Measurements from ENCODE around the gene SLC29A4. TPM values are rescaled to one million over a fixed set of nuclear protein-coding genes. Genes with fewer than 3 reads are reported as not detected.

The SLC29A4 gene
- total and polyA plus RNA-seq, 2 of the 4 experiments (the other 2 are of a cell fraction) = 2.3 to 7.6 TPM

- no peak for ATAC-seq (ENCODE audit: low read depth)
- Histone ChIP-seq H2BK15ac (ENCODE audit: low read depth, low read length) (no peak overlapping the region), H3K9me3 (ENCODE audit: control insufficient read depth, insufficient read depth, low read length) (peaks cover 5% of the 10 kb centered on the region; the same call in 1 of the 2 replicates), H3K14ac (replicated peaks; ENCODE audit: low read depth, low read length) (no peak overlapping the region), H3K56ac (ENCODE audit: extremely low read depth, insufficient read depth, low read length) (no peak overlapping the region), H4K20me1 (ENCODE audit: insufficient read depth, low read length) (peaks cover 17% of the 10 kb centered on the region), H3K4me3 (ENCODE audit: insufficient read depth, low read depth, low read length) (no peak overlapping the region), H3K18ac (ENCODE audit: low read depth, low read length) (no peak overlapping the region), H3K4ac (ENCODE audit: low read depth, low read length) (no peak overlapping the region), H2BK120ac (ENCODE audit: low read depth, low read length) (no peak overlapping the region), H3K9ac (ENCODE audit: low read depth, low read length) (no peak overlapping the region), H2AK5ac (ENCODE audit: low read depth, low read length) (no peak overlapping the region), H2BK20ac (ENCODE audit: low read depth, low read length) (no peak overlapping the region), H3K4me2 (ENCODE audit: low read depth, low read length) (no peak overlapping the region), H3K27me3 (ENCODE audit: control insufficient read depth, insufficient read depth, low read length) (no peaks in the 10 kb centered on the region), H4K91ac (ENCODE audit: insufficient read depth, low read depth, low read length) (no peak overlapping the region), H3K9me1 (ENCODE audit: insufficient read depth, low read length) (no peaks in the 10 kb centered on the region), H2BK5ac (ENCODE audit: low read depth, low read length, poor library complexity, severe bottlenecking) (no peak overlapping the region), H4K5ac (ENCODE audit: low read depth, low read length) (no peak overlapping the region), H3K27ac (ENCODE audit: insufficient read depth, low read length) (no peak overlapping the region), H3K79me1 (ENCODE audit: low read depth in 1 of 2, low read length in 2 of 2) (peaks cover 5 to 33% of the 10 kb centered on the region in 2 experiments; a peak in 3 of 4 replicates), H2AK9ac (replicated peaks; ENCODE audit: low read depth, low read length, poor library complexity) (no peak overlapping the region), H3K4me1 (ENCODE audit: control insufficient read depth, insufficient read depth, low read length) (no peaks in the 10 kb centered on the region), H3K36me3 (ENCODE audit: control insufficient read depth, insufficient read depth, low read length) (peaks cover 72% of the 10 kb centered on the region), H3K23ac (ENCODE audit: low read depth, low read length) (no peak overlapping the region), H2AFZ (replicated peaks; ENCODE audit: low read length, poor library complexity) (no peak overlapping the region), H4K8ac (ENCODE audit: low read depth in 2 of 2, low read length in 2 of 2) (no peak overlapping the region)
- in situ Hi-C loops (cut with MboI; ENCODE audit: low sequenced_read_pairs) = no loop called here
- ChIA-PET CTCF (no interaction called here), POLR2A (ENCODE audit: unreplicated experiment) (no interaction called here)
- intact Hi-C loops (cut with micrococcal nuclease) = no loop called here
- no peak for DNase-seq
- no peak for TF ChIP-seq RAD21 (IDR thresholded peaks at IDR 0.05; ENCODE audit: low read length)
- TF ChIP-seq MAZ (IDR thresholded peaks at IDR 0.05; ENCODE audit: borderline replicate concordance, low read depth, low read length) = no peak
- TF ChIP-seq RFX5 (IDR thresholded peaks at IDR 0.05; ENCODE audit: low read depth, low read length) = no peak
- TF ChIP-seq CEBPB (IDR thresholded peaks at IDR 0.05; ENCODE audit: low read depth, low read length) = no peak
- no peak for TF ChIP-seq RCOR1 (IDR thresholded peaks at IDR 0.05; ENCODE audit: insufficient replicate concordance, low read length)
- TF ChIP-seq USF2 (IDR thresholded peaks at IDR 0.05; ENCODE audit: low read depth, low read length) = no peak
- TF ChIP-seq CTCF (conservative IDR thresholded peaks at IDR 0.05; ENCODE audit: low read depth, low read length) = no peak
- no peak for TF ChIP-seq MAFK (IDR thresholded peaks at IDR 0.05; ENCODE audit: low read depth, low read length)
- no peak for TF ChIP-seq SMC3 (IDR thresholded peaks at IDR 0.05; ENCODE audit: low read depth, low read length)
- no peak for TF ChIP-seq POLR2A (IDR thresholded peaks at IDR 0.05; ENCODE audit: low read depth, low read length)
- TF ChIP-seq MXI1 (IDR thresholded peaks at IDR 0.05; ENCODE audit: borderline replicate concordance, low read depth, low read length) = no peak
- no peak for TF ChIP-seq CHD1 (IDR thresholded peaks at IDR 0.05; ENCODE audit: low read depth, low read length)
- no peak for TF ChIP-seq ELK1 (IDR thresholded peaks at IDR 0.05; ENCODE audit: borderline replicate concordance, low read depth, low read length)
- WGBS, 2 experiments (ENCODE audit: extremely low coverage in 2 of 2, insufficient read length in 1 of 2) = no CpG with 5 or more reads among the region's 2 CpGs
- dilution Hi-C loops (cut with HindIII; ENCODE audit: low sequenced_read_pairs, unreplicated experiment) = no loop called here
- BruUV-seq (replicated peaks) = no TSS peak
Observed at GRCh38 chr7:5343884-5344283, 61.1 kb downstream of the SLC29A4 start.
